8988T (cell line): Measurements from ENCODE around the gene TREH.
"Not testable (repeated sequence)": the region's sequence is repeated elsewhere in the genome, so short reads cannot be mapped to it uniquely, and the experiment has no call there.

Source experiments
- DNase-seq: peaks from one replicate; pipeline ENCODE4 v3.0.0; 2011

Gene TREH

GRCh38 chr11:118696673-118697226, 17.3 kb upstream of the TREH start:
- no peak for DNase-seq

- DNase-seq = no peak
Observed at GRCh38 chr11:118694771-118695170, 15.3 kb upstream of the TREH start.

GRCh38 chr11:118694185-118694584, 14.7 kb upstream of the TREH start:
- DNase-seq = no peak

- no peak for DNase-seq
Observed at GRCh38 chr11:118691926-118692830, 12.7 kb upstream of the TREH start.

GRCh38 chr11:118690553-118691304, 11.3 kb upstream of the TREH start:
- no peak for DNase-seq

- DNase-seq = peak; percentile 91
Observed at GRCh38 chr11:118689852-118690552, 10.6 kb upstream of the TREH start.

- DNase-seq = no peak
Observed at GRCh38 chr11:118689503-118689851, 10.0 kb upstream of the TREH start.

- no peak for DNase-seq
Observed at GRCh38 chr11:118688851-118689502, 9.5 kb upstream of the TREH start.

GRCh38 chr11:118688339-118688738, 8.9 kb upstream of the TREH start:
- not testable (repeated sequence) for DNase-seq

- DNase-seq = no peak
Observed at GRCh38 chr11:118687906-118688305, 8.5 kb upstream of the TREH start.

GRCh38 chr11:118684187-118684586, 4.7 kb upstream of the TREH start:
- DNase-seq = no peak

- DNase-seq = not testable (repeated sequence)
Observed at GRCh38 chr11:118682939-118683338, 3.5 kb upstream of the TREH start.

- no peak for DNase-seq
Observed at GRCh38 chr11:118682372-118682771, 2.9 kb upstream of the TREH start.

- not testable (repeated sequence) for DNase-seq
Observed at GRCh38 chr11:118678908-118679307, 542 bp downstream of the TREH start.

- DNase-seq = no peak
Observed at GRCh38 chr11:118677977-118678376, 1.5 kb downstream of the TREH start.

- DNase-seq = no peak
Observed at GRCh38 chr11:118674082-118674435, 5.4 kb downstream of the TREH start.

- no peak for DNase-seq
Observed at GRCh38 chr11:118673361-118674081, 5.9 kb downstream of the TREH start.

- DNase-seq = no peak
Observed at GRCh38 chr11:118672846-118673245, 6.6 kb downstream of the TREH start.

- DNase-seq = no peak
Observed at GRCh38 chr11:118671254-118671653, 8.2 kb downstream of the TREH start.

GRCh38 chr11:118670063-118670462, 9.4 kb downstream of the TREH start:
- DNase-seq = no peak

- DNase-seq = no peak
Observed at GRCh38 chr11:118666371-118666770, 13.1 kb downstream of the TREH start.

- DNase-seq = no peak
Observed at GRCh38 chr11:118663902-118664301, 15.5 kb downstream of the TREH start.
